Superior temporal gyrus (tissue), 1 donor: Measurements from ENCODE around the gene REEP1.

ENCODE experiments used
- DNase-seq: peaks from one replicate; pipeline ENCODE4 v3.0.0-alpha.2; 2016; ENCODE audit errors: extremely low spot score

Gene REEP1

GRCh38 chr2:86337244-86337835, at the start of gene REEP1:
Gene REEP1 (minus strand): TSS chr2:86337626. CDS start chr2:86337510, 116 bp downstream.
- no peak for DNase-seq

- DNase-seq, result no peak
Measured at GRCh38 chr2:86383844-86384243, 46.4 kb upstream of the REEP1 start.

GRCh38 chr2:86382698-86383097, 45.3 kb upstream of the REEP1 start:
- DNase-seq, result no peak

- DNase-seq, result no peak
Measured at GRCh38 chr2:86382108-86382507, 44.7 kb upstream of the REEP1 start.

GRCh38 chr2:86378469-86378868, 41.0 kb upstream of the REEP1 start:
- no peak for DNase-seq

GRCh38 chr2:86375623-86376022, 38.2 kb upstream of the REEP1 start:
- DNase-seq, result no peak

GRCh38 chr2:86372641-86373502, 35.4 kb upstream of the REEP1 start:
- peak; percentile 66 for DNase-seq

- no peak for DNase-seq
Measured at GRCh38 chr2:86372133-86372532, 34.7 kb upstream of the REEP1 start.

GRCh38 chr2:86371527-86371926, 34.1 kb upstream of the REEP1 start:
- no peak for DNase-seq

- DNase-seq, result no peak
Measured at GRCh38 chr2:86370579-86370978, 33.2 kb upstream of the REEP1 start.

GRCh38 chr2:86368161-86368824, 30.9 kb upstream of the REEP1 start:
- DNase-seq, result peak; percentile 61

- DNase-seq, result no peak
Measured at GRCh38 chr2:86367499-86367777, 30.0 kb upstream of the REEP1 start.

- no peak for DNase-seq
Measured at GRCh38 chr2:86366651-86367498, 29.4 kb upstream of the REEP1 start.

- DNase-seq, result no peak
Measured at GRCh38 chr2:86364894-86365293, 27.5 kb upstream of the REEP1 start.

GRCh38 chr2:86360776-86361175, 23.4 kb upstream of the REEP1 start:
- no peak for DNase-seq

- no peak for DNase-seq
Measured at GRCh38 chr2:86358957-86359356, 21.5 kb upstream of the REEP1 start.

- no peak for DNase-seq
Measured at GRCh38 chr2:86357392-86357963, 20.1 kb upstream of the REEP1 start.

- DNase-seq, result no peak
Measured at GRCh38 chr2:86352727-86353221, 15.3 kb upstream of the REEP1 start.

GRCh38 chr2:86352137-86352726, 14.8 kb upstream of the REEP1 start:
- no peak for DNase-seq

- no peak for DNase-seq
Measured at GRCh38 chr2:86350751-86351150, 13.3 kb upstream of the REEP1 start.

- no peak for DNase-seq
Measured at GRCh38 chr2:86347401-86347800, 10.0 kb upstream of the REEP1 start.
